Left ventricle myocardium inferior (tissue), 1 donor: Measurements from ENCODE around the gene ZNF879. TPM values are rescaled to one million over a fixed set of nuclear protein-coding genes. Genes with fewer than 3 reads are reported as not detected.

Experiments used
- DNase-seq: peaks from one replicate; pipeline ENCODE4 v3.0.0-alpha.2; 2020
- H3K27ac ChIP-seq: fragments of 200-600 bp; replicated peaks from 2 replicates; pipeline ENCODE4 v1.8.0; 2021
- H3K27me3 ChIP-seq: fragments of 200-600 bp; 2 replicates; pipeline ENCODE4 v1.8.0; 2021; ENCODE audit warnings: low read depth
- H3K36me3 ChIP-seq: fragments of 200-600 bp; 2 replicates; pipeline ENCODE4 v1.8.0; 2021
- H3K4me1 ChIP-seq: fragments of 200-600 bp; 2 replicates; pipeline ENCODE4 v1.8.0; 2021
- H3K4me3 ChIP-seq: fragments of 200-600 bp; 2 replicates; pipeline ENCODE4 v1.8.0; 2021; ENCODE audit warnings: mild to moderate bottlenecking, moderate library complexity
- H3K9me3 ChIP-seq: fragments of 200-600 bp; replicated peaks from 2 replicates; pipeline ENCODE4 v1.8.0; 2021
- CTCF ChIP-seq: fragments of 200-600 bp; IDR thresholded peaks from 2 replicates; pipeline ENCODE4 v1.8.0; 2021; ENCODE audit warnings: antibody characterized with exemption, mild to moderate bottlenecking, borderline replicate concordance
- intact Hi-C: fragments of 100-400 bp; cut with micrococcal nuclease; formaldehyde crosslinking; loops from one replicate; pipeline ENCODE4 v1.11.0; 2022
- total RNA-seq: library from RNA; stranded (reverse); fragmentation: NEBNext Ultra II Directional; extraction: Animal tissue kit (Norgen Biotek cat#: 25700); gene quantifications from one replicate; pipeline ENCODE4 v1.2.1, GENCODE V29; 2021
- donor health status: DM: no; HTN: yes; CAD: no; lungs with severe emphysema.

The ZNF879 gene
- total RNA-seq, 1 donor from 2014 or later, result 6.4 TPM

DNA sequence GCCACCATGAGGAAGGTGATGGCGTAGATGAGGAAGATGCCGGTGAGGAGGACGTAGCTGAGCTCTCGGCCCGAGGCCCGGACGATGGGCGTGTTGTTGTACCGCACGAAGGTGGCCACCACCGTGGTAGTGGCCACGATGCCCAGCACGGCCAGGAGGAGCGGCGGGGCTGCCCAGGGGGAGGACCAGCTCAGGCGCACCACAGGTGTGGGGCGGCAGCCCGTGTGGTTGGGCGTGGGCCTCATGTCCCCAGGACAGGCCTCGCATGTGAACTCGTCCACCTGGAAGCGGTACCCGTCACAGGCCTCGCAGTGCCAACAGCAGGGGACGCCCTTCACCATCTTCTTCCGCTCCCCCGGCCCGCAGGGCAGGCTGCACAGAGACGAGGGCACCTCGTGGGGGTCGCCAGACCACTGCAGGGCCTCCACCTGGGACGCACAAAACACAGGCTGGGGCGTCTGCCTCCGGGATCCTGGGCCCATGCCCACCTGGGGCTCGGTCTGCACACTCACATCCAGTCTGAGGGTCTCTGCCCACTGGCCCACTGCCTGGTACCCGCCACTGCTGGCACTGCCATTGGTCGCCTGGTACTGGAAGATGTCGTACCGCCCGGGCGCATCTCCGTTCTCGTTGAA lies 37.2 kb upstream of the ZNF879 start:
- intact Hi-C loops, result no loop called here
- peaks cover 89% of the 10 kb centered on the region for H3K9me3 ChIP-seq

GRCh38 chr5:178988436-178989220 lies 35.0 kb upstream of the ZNF879 start:
- peaks cover 67% of the 10 kb centered on the region for H3K9me3 ChIP-seq
- H3K4me3 ChIP-seq, result no peak overlapping the region
- TF ChIP-seq CTCF, result no peak
- no peak for DNase-seq
- H3K36me3 ChIP-seq, result peaks cover 5% of the 10 kb centered on the region
- intact Hi-C loops, result no loop called here
- H3K4me1 ChIP-seq, result no peaks in the 10 kb centered on the region
- H3K27ac ChIP-seq, result no peak overlapping the region
- H3K27me3 ChIP-seq, result peaks cover 34% of the 10 kb centered on the region

More for the DNA sequence above, 37.2 kb upstream of the ZNF879 start:
- Histone ChIP-seq H3K27me3 (peaks cover 12% of the 10 kb centered on the region), H3K27ac (no peak overlapping the region), H3K4me3 (no peak overlapping the region), H3K4me1 (no peaks in the 10 kb centered on the region), H3K36me3 (peaks cover 16% of the 10 kb centered on the region)
- no peak for DNase-seq
- no peak for TF ChIP-seq CTCF

DNA sequence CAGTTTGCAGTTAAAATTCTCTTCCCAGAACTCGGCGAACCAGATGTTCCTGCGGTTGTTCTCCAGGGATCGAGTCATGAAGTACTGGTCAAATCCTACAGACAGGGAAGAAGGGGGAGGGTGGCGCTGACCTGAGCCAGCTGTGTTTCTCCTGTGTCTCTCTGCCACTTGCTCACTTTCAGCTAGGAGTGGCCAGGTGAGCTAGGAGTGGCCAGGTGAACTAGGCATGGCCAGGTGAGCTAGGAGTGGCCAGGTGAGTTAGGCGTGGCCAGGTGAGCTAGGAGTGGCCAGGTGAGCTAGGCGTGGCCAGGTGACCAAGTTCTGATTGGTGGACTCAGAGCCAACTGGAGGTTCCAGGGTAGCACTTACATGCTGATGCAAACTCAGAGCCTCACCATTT lies 34.3 kb upstream of the ZNF879 start:
- Histone ChIP-seq H3K27me3 (peaks cover 41% of the 10 kb centered on the region), H3K36me3 (peaks cover 5% of the 10 kb centered on the region), H3K4me3 (no peak overlapping the region), H3K9me3 (peaks cover 60% of the 10 kb centered on the region), H3K27ac (no peak overlapping the region), H3K4me1 (peaks cover 4% of the 10 kb centered on the region)
- DNase-seq, result no peak
- no peak for TF ChIP-seq CTCF
- intact Hi-C loops, result no loop called here

- peaks cover 50% of the 10 kb centered on the region for H3K9me3 ChIP-seq
These were observed 33.1 kb upstream of the ZNF879 start for GRCh38 chr5:178990491-178990890.

More at GRCh38 chr5:178990491-178990890, 33.1 kb upstream of the ZNF879 start:
- peaks cover 5% of the 10 kb centered on the region for H3K36me3 ChIP-seq
- no peak overlapping the region for H3K4me3 ChIP-seq
- peaks cover 4% of the 10 kb centered on the region for H3K4me1 ChIP-seq
- TF ChIP-seq CTCF, result no peak
- no peak for DNase-seq
- intact Hi-C loops, result no loop called here
- H3K27me3 ChIP-seq, result peaks cover 52% of the 10 kb centered on the region
- H3K27ac ChIP-seq, result no peak overlapping the region
